PFSK-1 (cell line): ENCODE results near the gene CT47B1.

ENCODE experiments used
- FOXP2 ChIP-seq: optimal IDR thresholded peaks from 2 replicates; pipeline ENCODE3; 2011; ENCODE audit warnings: borderline replicate concordance, control low read depth, inconsistent platforms; ENCODE audit not compliant: insufficient read depth; ENCODE audit errors: extremely low read length, extremely low read depth
- POLR2AphosphoS5 ChIP-seq: IDR thresholded peaks from 2 replicates; pipeline ENCODE4 v1.6.1; 2012; ENCODE audit warnings: low read depth, mild to moderate bottlenecking, control low read depth, low read length, moderate library complexity
- REST ChIP-seq, 2 experiments: IDR thresholded peaks; 2 replicates each; pipeline versions ENCODE4 v1.6.1 to v1.8.0; 2011 to 2012; ENCODE audit warnings: low read depth in 2 of 2, low read length in 2 of 2, control low read depth in 1 of 2, inconsistent platforms in 1 of 2, mild to moderate bottlenecking in 1 of 2, moderate library complexity in 1 of 2; ENCODE audit not compliant: insufficient read depth in 1 of 2
- SIN3A ChIP-seq: IDR thresholded peaks from 2 replicates; pipeline ENCODE4 v1.6.1; 2012; ENCODE audit warnings: mild to moderate bottlenecking, low read length, moderate library complexity, borderline replicate concordance; ENCODE audit not compliant: insufficient read depth
- TAF1 ChIP-seq: IDR thresholded peaks from 2 replicates; pipeline ENCODE4 v1.6.1; 2012; ENCODE audit warnings: low read length, control low read depth, borderline replicate concordance; ENCODE audit not compliant: insufficient read depth

- TF ChIP-seq SIN3A (no peak), POLR2AphosphoS5 (no peak), TAF1 (no peak), REST (IDR thresholded peaks at IDR 0.05; ENCODE audit: insufficient read depth in 1 of 2, low read depth in 2 of 2, low read length in 2 of 2) (no peak), FOXP2 (no peak)
Measured at GRCh38 chrX:120824021-120824420, 51.6 kb downstream of the CT47B1 start.
